GM18508 (cell line): ENCODE data around the gene ZSCAN2.

Experiments
- ATAC-seq: cut with Tn5 transposase; IDR thresholded peaks from one replicate; pipeline ENCODE4 v1.9.1; 2021; ENCODE audit warnings: moderate number of reproducible peaks; ENCODE audit not compliant: insufficient read depth, unreplicated experiment

The ZSCAN2 gene

DNA sequence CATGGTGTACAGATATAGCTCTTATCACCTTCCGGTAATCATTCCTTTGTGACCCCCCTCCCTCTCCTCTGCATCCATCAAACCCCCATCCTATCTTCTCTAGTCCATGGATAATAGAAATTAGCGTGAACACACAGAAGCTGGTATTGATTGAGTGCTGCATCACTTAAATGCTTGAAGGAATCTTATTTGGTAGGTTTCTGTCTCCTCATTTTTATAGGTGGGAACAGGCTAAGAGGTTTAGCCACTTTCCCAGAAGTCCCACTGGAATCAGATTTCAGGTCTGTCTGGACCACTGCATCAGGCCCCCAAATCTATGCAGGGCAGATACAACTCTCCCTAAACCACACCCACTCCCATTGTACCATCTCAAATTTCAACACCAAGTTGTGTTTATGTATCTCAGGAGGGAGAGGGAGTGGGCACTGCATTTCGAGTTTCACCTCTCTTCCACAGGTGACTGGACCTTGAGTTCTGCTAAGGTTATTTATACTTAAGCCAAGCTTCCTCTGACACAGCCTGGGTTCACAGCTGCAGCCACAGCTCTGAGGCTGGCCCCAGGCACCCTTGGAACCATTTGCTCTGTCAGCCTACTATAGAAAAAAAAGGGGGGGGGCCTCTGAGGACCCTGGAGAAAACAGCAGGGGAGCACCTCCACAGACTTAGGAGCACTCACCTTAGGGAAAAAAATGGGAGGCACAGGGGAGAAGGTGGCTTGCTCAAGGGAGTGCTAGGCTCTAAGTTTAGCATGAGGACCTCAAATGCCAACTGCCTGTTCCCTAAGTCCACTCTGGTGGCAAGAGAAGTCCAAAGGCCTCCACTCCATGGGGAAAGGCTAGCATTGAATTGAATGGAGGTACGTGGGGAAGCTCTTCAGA is 59.3 kb downstream of the ZSCAN2 start:
- no peak for ATAC-seq

- ATAC-seq: no peak
These were observed 60.2 kb downstream of the ZSCAN2 start for GRCh38 chr15:84661001-84661400.

DNA sequence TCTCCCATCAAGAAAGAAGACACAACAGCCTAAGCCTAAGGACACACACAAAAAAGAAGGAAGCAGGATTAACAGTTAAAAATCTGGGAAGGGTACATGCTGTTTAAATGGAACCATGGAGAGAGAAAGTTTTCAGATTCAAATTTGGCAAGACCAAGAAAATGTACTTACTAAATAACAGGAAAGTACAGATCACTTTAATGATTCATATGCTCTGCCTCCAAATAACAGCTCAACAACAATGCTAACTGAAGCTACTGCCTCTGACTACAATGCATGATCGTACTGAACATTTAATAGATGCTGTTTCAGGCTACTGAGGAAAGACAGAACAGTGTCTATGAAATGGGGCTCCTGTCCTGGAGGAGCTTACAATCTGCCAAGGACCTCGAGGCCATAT is 65.6 kb downstream of the ZSCAN2 start:
- no peak for ATAC-seq

GRCh38 chr15:84668221-84668982 is 67.6 kb downstream of the ZSCAN2 start:
- no peak for ATAC-seq

GRCh38 chr15:84669726-84670125 is 68.9 kb downstream of the ZSCAN2 start:
- ATAC-seq: no peak

DNA sequence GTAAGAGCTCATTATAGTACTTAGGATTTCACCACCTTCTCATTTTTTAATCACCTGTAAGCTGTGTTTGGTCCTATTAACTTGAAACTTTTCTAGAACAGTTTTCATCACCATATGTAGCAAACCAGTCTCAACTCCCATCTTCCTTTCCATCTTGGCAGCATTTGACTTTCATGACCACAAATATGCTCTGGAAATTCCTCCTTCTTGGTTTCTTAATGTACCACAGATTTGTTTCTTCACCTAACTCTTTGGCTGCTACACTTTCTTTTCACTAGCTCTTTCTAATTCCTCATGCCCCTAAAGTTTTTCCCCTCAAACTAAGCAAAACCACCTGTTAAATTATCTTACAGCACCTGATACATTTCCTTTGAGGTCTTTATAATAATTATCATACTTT is 70.4 kb downstream of the ZSCAN2 start:
- ATAC-seq: no peak
